Colonic mucosa (tissue), 4 donors: Measurements from ENCODE around the gene GNAT3. TPM values are rescaled to one million over a fixed set of nuclear protein-coding genes. Genes with fewer than 3 reads are reported as not detected.

ENCODE experiments used
- DNase-seq: peaks from one replicate; pipeline ENCODE4 v3.0.0-alpha.2; 2020
- H3K27ac ChIP-seq: fragments of 200-600 bp; one replicate; pipeline ENCODE4 v1.8.0; 2021
- H3K27me3 ChIP-seq: fragments of 200-600 bp; one replicate; pipeline ENCODE4 v1.8.0; 2021
- H3K36me3 ChIP-seq: fragments of 200-600 bp; one replicate; pipeline ENCODE4 v1.8.0; 2021
- H3K4me1 ChIP-seq: fragments of 200-600 bp; one replicate; pipeline ENCODE4 v1.8.0; 2021; ENCODE audit warnings: mild to moderate bottlenecking
- H3K4me3 ChIP-seq: fragments of 200-600 bp; one replicate; pipeline ENCODE4 v1.8.0; 2021
- H3K9ac ChIP-seq, 2 donors: one replicate each; pipeline ENCODE4 v1.7.0; 2013; ENCODE audit warnings: control low read depth in 2 of 2, low read depth in 2 of 2, low read length in 2 of 2
- H3K9me3 ChIP-seq: fragments of 200-600 bp; one replicate; pipeline ENCODE4 v1.8.0; 2021
- intact Hi-C: fragments of 100-400 bp; cut with DNase I; formaldehyde crosslinking; loops from one replicate; pipeline ENCODE4 v1.14.1; 2022
- total RNA-seq, 2 donors: library from RNA; stranded (reverse); fragmentation: NEBNext Ultra II Directional in 1 of 2; extraction: Animal tissue kit (Norgen Biotek cat#: 25700) in 1 of 2; gene quantifications; one replicate each; pipeline ENCODE4 v1.2.1, GENCODE V29; 2021
- TF ChIP-seq, protein P1 (sequence below): fragments of 200-600 bp; IDR thresholded peaks from one replicate; pipeline ENCODE4 v1.8.0; 2022; ENCODE audit warnings: antibody characterized with exemption, mild to moderate bottlenecking
- donor health status: healthy.
- donor health status: DM: no; HTN: no; CAD: no.
- donor health status: DM: no; HTN: no; CAD: no.

GNAT3 gene
- total RNA-seq, 2 donors from 2014 or later: not detected

DNA sequence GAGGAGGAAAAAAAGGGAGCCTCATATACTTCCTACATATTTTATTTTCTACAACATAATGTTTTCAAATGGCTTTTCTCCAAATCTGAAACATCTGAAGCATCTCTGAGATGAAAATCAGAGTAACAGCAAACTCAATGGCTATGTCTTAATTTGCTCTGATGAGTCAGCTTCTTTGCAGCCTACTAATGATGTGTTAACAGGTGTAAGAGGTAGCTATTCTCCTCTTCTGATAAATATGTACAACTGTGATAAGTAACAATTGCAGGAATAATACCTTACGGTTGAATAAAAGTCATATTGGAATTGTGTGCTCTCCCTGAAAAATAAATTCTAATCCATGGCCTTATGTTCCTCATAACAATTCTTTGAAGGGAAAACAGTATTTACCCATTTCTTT lies 45.2 kb downstream of the GNAT3 start:
- Histone ChIP-seq H3K4me1 (no peaks in the 10 kb centered on the region), H3K27me3 (no peaks in the 10 kb centered on the region), H3K9ac (no peak overlapping the region), H3K9me3 (no peaks in the 10 kb centered on the region), H3K4me3 (no peak overlapping the region), H3K27ac (no peak overlapping the region), H3K36me3 (no peaks in the 10 kb centered on the region)
- DNase-seq: no peak
- TF ChIP-seq, protein P1, sequence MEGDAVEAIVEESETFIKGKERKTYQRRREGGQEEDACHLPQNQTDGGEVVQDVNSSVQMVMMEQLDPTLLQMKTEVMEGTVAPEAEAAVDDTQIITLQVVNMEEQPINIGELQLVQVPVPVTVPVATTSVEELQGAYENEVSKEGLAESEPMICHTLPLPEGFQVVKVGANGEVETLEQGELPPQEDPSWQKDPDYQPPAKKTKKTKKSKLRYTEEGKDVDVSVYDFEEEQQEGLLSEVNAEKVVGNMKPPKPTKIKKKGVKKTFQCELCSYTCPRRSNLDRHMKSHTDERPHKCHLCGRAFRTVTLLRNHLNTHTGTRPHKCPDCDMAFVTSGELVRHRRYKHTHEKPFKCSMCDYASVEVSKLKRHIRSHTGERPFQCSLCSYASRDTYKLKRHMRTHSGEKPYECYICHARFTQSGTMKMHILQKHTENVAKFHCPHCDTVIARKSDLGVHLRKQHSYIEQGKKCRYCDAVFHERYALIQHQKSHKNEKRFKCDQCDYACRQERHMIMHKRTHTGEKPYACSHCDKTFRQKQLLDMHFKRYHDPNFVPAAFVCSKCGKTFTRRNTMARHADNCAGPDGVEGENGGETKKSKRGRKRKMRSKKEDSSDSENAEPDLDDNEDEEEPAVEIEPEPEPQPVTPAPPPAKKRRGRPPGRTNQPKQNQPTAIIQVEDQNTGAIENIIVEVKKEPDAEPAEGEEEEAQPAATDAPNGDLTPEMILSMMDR: no peak
- intact Hi-C loops: no loop called here

- Histone ChIP-seq H3K9ac (no peak overlapping the region), H3K9me3 (no peaks in the 10 kb centered on the region), H3K27me3 (no peaks in the 10 kb centered on the region), H3K27ac (no peak overlapping the region), H3K4me3 (no peak overlapping the region), H3K4me1 (no peaks in the 10 kb centered on the region), H3K36me3 (no peaks in the 10 kb centered on the region)
- intact Hi-C loops: no loop called here
- TF ChIP-seq, protein P1: no peak
- DNase-seq: no peak
Observed at GRCh38 chr7:80464211-80464610, 47.7 kb downstream of the GNAT3 start.

- no peak overlapping the region for H3K27ac ChIP-seq
- H3K4me1 ChIP-seq: no peaks in the 10 kb centered on the region
- DNase-seq: no peak
- H3K4me3 ChIP-seq: no peak overlapping the region
- no peak overlapping the region for H3K9ac ChIP-seq
- TF ChIP-seq, protein P1: no peak
- H3K27me3 ChIP-seq: no peaks in the 10 kb centered on the region
- intact Hi-C loops: no loop called here
- no peaks in the 10 kb centered on the region for H3K36me3 ChIP-seq
- no peaks in the 10 kb centered on the region for H3K9me3 ChIP-seq
Observed at GRCh38 chr7:80463272-80463920, 48.5 kb downstream of the GNAT3 start.

GRCh38 chr7:80460857-80461256 lies 51.0 kb downstream of the GNAT3 start:
- Histone ChIP-seq H3K4me3 (no peak overlapping the region), H3K4me1 (no peaks in the 10 kb centered on the region), H3K36me3 (no peaks in the 10 kb centered on the region), H3K27me3 (no peaks in the 10 kb centered on the region), H3K9ac (no peak overlapping the region), H3K9me3 (no peaks in the 10 kb centered on the region), H3K27ac (no peak overlapping the region)
- TF ChIP-seq, protein P1: no peak
- DNase-seq: no peak
- intact Hi-C loops: no loop called here

GRCh38 chr7:80459776-80460510 lies 51.9 kb downstream of the GNAT3 start:
- Histone ChIP-seq H3K4me3 (no peak overlapping the region), H3K9ac (no peak overlapping the region), H3K4me1 (no peaks in the 10 kb centered on the region), H3K36me3 (no peaks in the 10 kb centered on the region), H3K9me3 (no peaks in the 10 kb centered on the region), H3K27ac (no peak overlapping the region), H3K27me3 (no peaks in the 10 kb centered on the region)
- intact Hi-C loops: no loop called here
- TF ChIP-seq, protein P1: no peak
- no peak for DNase-seq
